GM21360 (cell line): ENCODE measurements around the gene GNAL.
A peak's percentile ranks its signal among the peaks of the same experiment; 100 is the strongest.
"Not testable (repeated sequence)": the region's sequence is repeated elsewhere in the genome, so short reads cannot be mapped to it uniquely, and the experiment has no call there.

Experiments used
- ATAC-seq: cut with Tn5 transposase; IDR thresholded peaks from one replicate; pipeline ENCODE4 v1.9.1; 2021; ENCODE audit warnings: mild to moderate bottlenecking, moderate library complexity; ENCODE audit not compliant: unreplicated experiment

GNAL gene

DNA sequence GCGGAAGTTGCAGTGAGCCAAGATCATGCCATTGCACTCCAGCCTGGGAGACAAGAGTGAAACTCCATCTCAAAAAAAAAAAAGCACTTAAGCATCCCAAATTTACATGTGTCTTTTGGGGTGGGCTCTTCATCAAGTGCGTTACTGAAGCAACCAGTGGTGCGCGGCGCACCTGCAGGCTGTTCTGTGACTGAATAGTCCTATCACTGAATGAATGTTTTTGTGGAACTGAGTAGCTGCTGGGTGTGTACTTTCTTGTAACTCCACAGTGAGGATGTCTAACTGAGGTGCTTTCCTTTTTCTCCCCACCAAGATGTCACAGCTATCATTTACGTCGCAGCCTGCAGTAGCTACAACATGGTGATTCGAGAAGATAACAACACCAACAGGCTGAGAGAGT, 179.2 kb downstream of the GNAL start:
- no peak for ATAC-seq

DNA sequence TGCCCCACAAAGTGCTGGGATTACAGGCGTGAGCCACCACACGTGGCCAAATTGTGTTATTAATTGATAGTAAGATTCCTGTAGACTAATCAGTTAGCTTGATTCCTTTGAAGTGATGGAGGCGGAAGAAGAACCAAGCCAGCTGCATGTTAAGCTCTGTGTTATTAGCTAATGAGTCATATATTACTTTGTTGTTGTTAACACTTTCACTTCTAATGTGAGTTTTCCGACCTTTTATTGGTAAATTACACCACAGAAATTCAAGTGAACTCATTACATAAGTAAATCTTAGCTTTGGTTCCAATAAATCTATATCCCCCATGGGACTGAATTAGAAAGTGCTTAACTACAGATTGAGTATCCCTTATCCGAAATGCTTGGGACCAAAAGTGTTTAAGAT, 182.4 kb downstream of the GNAL start:
- no peak for ATAC-seq

GRCh38 chr18:11872479-11873136, 183.5 kb downstream of the GNAL start:
- no peak for ATAC-seq

- no peak for ATAC-seq
These were observed 184.7 kb downstream of the GNAL start for GRCh38 chr18:11873670-11874340.

- no peak for ATAC-seq
These were observed 185.6 kb downstream of the GNAL start for GRCh38 chr18:11874676-11875075.

- no peak for ATAC-seq
These were observed 188.6 kb downstream of the GNAL start for GRCh38 chr18:11877497-11878135.

- no peak for ATAC-seq
These were observed 191.7 kb downstream of the GNAL start for GRCh38 chr18:11880586-11881304.

GRCh38 chr18:11882636-11883035, 193.6 kb downstream of the GNAL start:
- no peak for ATAC-seq

DNA sequence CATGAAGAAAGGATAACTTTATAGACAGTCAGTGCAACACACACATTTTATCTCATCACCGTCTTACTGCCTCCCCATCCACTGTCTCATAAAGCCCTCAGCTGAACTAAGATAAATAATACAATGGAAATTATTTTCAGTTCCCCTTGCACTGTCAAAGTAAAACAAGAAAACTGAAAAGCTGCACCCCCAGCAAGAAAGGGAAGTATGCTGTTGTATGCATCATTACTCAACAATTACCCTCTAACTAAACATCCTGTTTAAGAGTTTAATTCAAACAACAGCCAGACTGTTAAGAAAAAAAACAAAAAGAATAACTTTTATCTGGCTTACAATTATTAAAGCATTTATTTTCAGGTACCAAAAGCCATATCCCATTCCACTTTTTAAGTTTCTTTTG, 194.1 kb downstream of the GNAL start:
- ATAC-seq, result peak; percentile 71

- no peak for ATAC-seq
These were observed 195.4 kb downstream of the GNAL start for GRCh38 chr18:11884396-11885030.

GRCh38 chr18:11885278-11885947, 196.3 kb downstream of the GNAL start:
- no peak for ATAC-seq

DNA sequence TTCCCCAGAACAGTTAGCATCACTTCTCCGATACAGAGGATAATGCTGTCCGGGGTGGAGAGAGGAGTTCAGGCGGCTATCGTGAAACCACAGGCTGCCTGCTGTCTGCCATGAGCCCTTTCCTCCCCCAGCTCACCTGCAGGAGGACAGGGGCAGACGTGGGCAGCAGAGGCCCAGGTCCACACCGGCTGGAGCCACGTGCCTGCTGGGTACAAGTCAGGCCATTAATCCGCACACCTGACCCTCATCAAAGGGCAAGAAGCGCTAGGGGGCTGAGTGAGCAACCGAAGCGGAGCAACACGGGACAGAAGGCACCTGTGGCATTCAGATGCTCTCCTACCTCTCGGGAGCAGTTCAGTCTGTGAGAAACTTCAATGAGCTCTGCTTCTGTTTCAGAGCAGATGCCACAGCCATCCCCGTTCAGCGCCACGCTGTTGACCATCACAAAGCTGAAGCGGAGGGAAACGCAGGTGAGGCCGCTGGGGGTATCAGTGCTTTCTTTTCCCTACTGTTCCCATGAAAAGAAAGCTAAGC, 197.6 kb downstream of the GNAL start:
- no peak for ATAC-seq

GRCh38 chr18:11887328-11888128, 198.5 kb downstream of the GNAL start:
- no peak for ATAC-seq

GRCh38 chr18:11888726-11889125, 199.7 kb downstream of the GNAL start:
- no peak for ATAC-seq

DNA sequence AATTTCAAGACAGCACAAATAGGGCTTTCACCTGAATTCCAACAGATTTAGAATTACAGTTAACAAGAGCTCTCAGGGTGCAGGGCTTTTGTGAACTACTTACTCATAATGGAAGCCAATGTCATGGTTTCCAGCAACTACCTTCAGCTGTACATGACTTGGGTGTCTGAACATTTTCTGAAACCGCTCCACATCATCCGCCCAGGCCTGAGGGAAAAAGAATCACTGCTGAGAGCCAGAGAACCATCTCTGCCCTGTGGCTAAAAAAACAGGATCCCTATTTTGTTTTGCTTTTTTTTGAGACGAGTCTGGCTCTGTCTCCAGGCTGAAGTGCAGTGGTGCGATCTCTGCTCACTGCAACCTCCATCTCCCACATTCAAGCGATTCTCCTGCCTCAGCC, 200.2 kb downstream of the GNAL start:
- ATAC-seq, result no peak

DNA sequence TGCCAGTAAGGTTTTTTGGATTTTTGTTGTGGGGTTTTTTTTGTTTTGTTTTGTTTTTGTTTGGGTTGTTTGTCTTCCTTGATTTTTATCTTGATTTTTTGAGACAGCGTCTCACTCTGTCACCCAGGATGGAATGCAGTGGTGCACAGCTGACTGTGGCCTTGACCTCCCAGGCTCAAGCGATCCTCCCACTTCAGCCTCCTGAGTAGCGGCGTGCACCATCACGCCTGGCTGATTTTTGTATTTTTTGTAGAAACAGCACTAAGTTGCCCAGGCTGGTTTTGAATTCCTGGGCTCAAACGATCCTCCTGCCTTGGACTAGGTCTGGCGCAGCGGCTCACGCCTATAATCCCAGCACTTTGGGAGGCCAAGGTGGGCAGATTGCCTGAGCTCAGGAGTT, 202.7 kb downstream of the GNAL start:
- ATAC-seq, result no peak

DNA sequence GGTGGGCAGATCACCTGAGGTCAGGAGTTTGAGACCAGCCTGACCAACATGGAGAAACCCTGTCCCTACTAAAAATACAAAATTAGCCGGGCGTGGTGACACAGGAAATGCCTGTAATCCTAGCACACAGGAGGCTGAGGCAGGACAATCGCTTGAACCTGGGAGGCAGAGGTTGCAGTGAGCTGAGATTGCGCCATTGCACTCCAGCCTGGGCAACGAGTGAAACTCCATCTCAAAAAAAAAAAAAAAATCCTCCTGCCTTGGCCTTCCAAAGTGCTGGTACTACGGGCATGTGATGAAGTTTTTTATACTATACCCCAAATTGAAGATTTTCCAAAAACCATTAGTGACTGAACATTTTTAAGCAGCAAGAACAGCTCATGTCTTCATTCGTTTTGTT, 203.4 kb downstream of the GNAL start:
- ATAC-seq, result not testable (repeated sequence)

DNA sequence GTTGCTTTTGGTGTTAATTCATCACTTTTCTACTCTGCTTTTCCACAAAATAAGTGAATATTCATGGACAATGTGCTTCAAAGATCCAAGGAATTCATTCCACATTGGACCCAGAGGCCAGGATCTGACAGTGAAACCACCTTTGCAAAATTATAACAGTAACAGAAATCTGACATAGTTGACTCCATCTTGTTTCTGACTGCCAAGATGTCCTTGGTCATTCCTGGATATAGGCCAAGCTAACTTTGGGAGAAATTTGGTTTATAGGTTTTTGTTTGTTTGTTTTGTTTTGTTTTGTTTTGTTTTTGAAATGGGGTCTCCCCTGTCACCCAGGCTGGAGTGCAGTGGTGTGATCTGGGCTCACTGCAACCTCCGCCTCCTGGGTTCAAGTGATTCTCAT, 208.7 kb downstream of the GNAL start:
- ATAC-seq, result no peak

- ATAC-seq, result no peak
These were observed 210.0 kb downstream of the GNAL start for GRCh38 chr18:11899063-11899462.
